NCI-H524 (cell line): ENCODE results near the gene ASTN1.
A peak's percentile ranks its signal among the peaks of the same experiment; 100 is the strongest.

Experiments used
- DNase-seq, 2 experiments: peaks; one replicate each; lab custom pipeline; 2025; lab: John Stamatoyannopoulos, UW

The ASTN1 gene

DNA sequence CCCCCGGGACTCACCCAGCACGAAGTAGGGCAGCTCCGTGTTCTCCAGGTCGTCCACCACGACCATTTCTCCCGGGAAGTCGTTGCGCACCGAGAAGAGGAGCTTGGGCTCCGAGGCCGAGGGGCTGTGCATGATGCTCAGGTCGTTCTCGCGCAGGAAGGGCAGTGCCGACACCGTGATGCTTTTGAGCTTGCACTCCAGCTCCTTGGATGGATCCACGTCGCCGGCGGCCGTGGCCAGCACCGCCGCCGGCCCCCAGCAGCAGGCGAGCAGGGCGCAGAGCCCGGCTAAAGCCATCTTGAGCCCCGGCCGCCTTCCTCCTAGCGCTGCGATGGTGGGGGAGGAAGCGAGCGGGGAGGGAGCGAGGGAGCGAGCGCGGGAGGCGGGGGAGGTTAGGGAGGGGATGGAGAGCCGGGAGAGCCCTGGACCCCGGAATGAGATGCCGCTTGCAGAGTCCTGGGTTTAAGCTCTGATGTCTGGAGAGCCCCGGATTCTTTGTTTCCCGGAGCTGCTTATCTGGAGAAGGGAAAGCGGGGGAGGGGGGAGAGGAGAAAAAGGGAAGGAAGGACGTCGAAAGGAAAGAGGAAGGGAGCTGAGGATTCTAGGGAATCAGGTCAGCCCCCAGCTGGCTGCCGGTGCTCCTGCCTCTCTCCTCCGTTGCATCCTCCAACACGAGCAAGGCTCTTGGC, at the start of gene ASTN1:
ASTN1 (minus strand) TSS at position 333 of the 689 bp plus-strand sequence; CDS start at position 297, 36 bp downstream.
- DNase-seq: peak; percentile 53 to 61

GRCh38 chr1:177211231-177211630, 46.7 kb upstream of the ASTN1 start:
- no peak for DNase-seq

- DNase-seq: no peak
Measured at GRCh38 chr1:177210071-177210470, 45.6 kb upstream of the ASTN1 start.

DNA sequence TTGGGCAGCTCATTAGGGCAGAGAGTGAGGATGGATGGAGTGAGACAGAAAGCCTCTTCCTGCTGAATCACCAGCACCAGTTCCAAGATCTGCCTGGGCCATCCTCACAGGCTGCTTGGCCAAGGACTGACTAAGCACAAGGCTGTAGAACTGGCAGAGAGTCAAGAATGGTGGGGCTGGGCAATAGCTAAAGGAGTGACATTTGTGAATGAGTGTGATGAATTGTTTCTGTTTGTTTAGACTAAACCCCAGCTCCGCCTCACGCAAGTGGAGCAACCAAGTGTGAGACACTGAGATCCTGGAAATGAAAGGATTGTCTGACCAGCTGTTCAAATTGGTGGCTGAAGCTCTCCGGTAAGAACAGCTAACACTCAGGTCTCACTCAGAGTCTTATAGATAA, 44.8 kb upstream of the ASTN1 start:
- peak; percentile 1 to 53 for DNase-seq

GRCh38 chr1:177208920-177209319, 44.4 kb upstream of the ASTN1 start:
- no peak for DNase-seq

GRCh38 chr1:177206831-177207355, 42.4 kb upstream of the ASTN1 start:
- DNase-seq: no peak

GRCh38 chr1:177200290-177200689, 35.8 kb upstream of the ASTN1 start:
- DNase-seq: no peak

DNA sequence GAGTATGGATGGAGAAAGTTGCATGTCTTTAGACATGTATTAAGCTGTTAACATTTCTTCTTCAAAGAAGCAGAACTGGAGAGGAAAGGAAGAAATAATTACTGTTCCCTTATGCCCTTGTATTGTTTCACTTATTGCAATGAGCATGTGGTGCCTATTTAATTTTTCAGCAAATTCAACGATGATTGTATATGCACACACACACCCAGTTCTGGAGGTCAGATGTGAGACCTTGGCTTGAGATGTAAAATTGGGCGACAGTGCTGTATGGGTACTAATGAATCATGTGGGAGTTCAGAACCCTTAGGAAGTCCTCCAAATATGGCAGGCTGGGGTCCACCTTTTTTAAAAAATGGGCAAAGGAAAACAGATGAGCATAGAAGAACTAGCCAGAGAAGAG, 33.7 kb upstream of the ASTN1 start:
- DNase-seq: no peak

DNA sequence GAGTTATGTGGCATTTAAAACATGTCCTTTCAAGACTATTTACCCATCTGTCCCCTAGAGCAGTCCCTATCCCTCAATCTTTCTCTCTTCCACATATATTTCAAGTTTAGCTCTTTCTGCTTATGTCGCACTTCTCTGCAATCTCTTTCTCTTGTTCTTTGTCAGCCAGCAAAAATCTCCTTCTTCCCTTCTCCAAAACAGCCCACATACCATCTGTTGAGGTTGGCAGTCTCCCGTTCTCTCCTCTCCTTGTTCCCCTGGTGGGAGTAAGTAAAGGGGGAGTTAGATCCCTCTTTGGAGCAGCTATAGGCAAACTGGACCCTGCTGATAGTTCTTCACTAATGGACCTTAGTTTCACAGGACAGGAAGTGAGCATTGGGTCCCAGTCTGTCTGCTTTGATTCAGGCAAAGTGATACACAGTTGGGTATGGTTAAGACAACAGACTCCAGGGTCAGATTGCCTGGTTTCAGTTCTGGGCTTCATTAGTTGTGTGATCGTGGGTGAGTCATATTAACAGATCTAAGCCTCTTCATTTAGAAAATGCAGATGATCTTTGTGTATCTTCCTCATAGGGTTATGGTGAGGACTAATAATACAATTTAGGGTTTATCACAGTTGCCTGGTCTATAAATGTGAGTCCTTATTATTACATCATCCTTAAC, 25.9 kb upstream of the ASTN1 start:
- no peak for DNase-seq

- DNase-seq: no peak
Measured at GRCh38 chr1:177186639-177187038, 22.1 kb upstream of the ASTN1 start.

DNA sequence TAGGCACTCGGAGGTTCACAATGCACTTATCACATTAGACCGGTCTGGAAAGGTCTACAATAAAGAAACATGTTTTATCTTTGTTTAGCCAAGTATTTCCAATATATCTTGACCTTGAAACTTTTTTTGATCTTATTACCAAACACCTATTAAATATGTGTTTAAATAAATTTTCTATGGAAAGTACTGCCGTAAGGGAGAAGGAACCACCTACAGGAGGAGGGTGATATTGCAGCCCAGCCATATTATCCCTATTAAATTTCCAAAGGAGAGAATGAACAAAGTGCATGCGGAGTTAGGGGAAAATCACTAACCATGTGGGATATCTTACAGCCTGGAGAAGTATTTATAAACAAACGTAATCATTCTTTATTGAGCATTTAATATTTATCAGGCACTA, 20.7 kb upstream of the ASTN1 start:
- DNase-seq: peak in 1 of 2 experiments; percentile 8

GRCh38 chr1:177183836-177184235, 19.3 kb upstream of the ASTN1 start:
- no peak for DNase-seq

DNA sequence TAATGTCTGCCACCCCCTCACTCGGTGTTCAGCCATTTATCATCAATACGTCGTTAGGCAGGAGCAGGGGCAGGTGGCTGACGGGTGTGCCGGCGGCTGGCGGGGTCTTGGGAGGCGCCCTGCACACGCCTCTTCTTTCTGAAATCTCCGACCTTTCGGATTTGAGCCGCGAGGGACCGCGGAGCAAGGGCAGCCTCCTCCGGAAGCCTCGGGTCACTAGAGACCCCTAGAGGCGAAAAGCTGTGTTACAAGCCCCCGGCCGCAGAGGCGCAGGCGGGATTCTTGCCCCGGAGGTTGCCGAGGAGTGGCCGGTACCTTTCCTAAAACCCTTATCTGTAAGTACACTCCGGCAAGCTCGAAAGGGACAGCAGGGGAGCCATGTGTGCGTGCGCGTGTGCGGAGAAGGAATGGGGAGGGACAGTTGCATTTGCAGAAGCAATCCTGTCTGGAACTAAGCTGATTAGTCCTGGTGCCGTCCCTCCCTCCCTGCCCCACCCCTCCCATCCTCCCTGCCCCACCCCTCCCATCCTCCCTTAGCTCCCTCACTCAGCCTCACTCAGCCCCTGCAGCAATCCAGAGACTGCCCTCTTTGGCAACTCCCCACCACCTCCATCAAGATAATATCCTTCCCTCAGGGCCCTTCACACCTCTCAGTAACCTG, 17.2 kb upstream of the ASTN1 start:
- DNase-seq: peak; percentile 93 to 95

DNA sequence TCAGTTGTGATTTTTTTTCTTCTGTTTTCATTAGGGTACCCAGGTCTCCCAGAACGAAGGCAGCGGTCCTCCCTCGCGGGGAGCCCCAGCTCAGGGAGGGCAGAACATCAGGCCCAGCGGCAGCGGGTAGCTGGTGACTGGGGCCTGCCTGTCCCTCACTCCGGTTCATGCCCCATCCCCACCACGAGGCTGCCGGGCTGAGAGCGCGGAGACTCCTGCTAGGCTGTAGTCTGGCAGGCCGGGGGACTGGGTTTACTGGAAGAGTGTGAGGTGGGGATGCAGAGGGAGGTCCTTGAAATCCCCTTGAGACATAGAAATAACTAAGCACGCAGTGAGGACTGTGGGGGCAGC, 16.7 kb upstream of the ASTN1 start:
- DNase-seq: peak in 1 of 2 experiments; percentile 56

DNA sequence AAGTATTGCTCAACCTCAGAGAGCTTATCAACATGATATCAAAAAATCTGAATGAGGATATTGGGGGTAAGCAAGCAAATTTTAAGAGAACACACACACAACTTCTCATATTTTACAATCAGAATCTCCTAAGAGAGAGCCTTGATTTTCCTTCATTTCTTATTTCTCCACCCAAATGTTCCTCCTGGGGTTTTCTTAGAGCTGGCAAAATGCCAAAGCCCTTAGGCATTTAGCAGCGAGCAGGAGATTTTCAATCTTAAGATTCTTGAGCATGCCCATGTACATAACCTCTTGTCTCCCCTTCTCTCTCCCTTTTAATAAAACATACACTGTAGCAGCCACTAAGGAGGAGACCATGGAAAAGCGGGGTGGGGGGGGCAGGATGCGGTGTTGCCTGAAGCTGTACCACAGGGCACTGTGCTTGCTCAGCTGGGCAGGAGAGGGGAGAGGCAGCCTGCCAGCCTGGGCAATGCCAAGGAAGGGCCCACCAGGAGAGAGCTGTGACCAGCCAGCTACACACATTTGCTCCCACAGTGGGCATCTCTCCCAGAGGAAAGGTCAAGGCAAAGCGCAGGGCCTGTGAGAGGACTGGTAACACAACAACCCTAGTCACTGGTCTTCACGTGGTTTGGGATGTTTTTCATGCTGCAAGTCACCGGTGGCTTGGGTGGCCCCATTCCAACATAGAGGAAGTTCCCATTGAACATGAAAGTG, 10.6 kb upstream of the ASTN1 start:
- DNase-seq: no peak

DNA sequence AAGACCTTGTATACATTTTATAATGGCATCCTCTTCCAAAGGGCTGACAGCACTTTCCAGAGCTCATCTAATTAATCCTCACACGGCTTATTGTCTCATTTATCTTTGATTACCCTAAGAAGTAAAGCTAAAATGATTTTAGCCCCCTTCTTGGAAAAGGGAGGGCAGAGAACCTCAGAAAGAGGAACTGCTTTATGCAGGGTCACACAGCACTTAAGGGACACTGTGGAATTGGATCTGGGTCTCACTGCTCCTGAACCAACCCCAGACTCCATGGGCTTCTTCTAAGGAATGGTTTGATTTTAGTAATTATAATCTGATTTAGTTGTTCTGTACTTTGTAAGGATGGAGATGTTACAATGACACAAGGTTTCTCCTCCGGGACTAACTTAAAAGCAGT, 9.5 kb upstream of the ASTN1 start:
- no peak for DNase-seq

GRCh38 chr1:177172866-177173265, 8.4 kb upstream of the ASTN1 start:
- DNase-seq: no peak

DNA sequence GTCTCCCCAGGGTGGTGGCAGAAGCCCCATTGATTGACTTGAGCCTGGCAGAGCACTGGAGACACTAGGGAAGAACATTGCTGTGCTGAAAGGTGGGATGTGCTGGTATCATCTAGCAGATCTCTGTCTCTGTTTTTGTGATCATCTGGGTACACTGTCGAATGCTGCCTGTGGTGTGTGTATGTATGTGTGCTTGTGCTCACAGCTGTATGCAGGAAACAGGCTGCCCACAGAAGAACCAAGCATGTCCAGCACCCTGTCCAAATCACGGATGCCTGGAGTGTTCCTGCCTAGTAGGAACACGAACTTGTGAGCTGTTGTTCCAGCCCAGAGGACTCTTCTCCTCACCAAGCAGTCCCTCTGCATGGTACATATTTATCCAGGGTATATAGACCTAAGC, 7.8 kb upstream of the ASTN1 start:
- no peak for DNase-seq

- no peak for DNase-seq
Measured at GRCh38 chr1:177171536-177172123, 7.1 kb upstream of the ASTN1 start.

- peak; percentile 79 to 85 for DNase-seq
Measured at GRCh38 chr1:177170756-177171535, 6.4 kb upstream of the ASTN1 start, which contains the start of gene BRINP2. BRINP2 (plus strand) TSS chr1:177170958; CDS start chr1:177229877, 58,919 bp downstream.

GRCh38 chr1:177165069-177165439, 542 bp upstream of the ASTN1 start:
- no peak for DNase-seq
